ENCODE results near the gene EMC6.

EMC6 gene

DNA sequence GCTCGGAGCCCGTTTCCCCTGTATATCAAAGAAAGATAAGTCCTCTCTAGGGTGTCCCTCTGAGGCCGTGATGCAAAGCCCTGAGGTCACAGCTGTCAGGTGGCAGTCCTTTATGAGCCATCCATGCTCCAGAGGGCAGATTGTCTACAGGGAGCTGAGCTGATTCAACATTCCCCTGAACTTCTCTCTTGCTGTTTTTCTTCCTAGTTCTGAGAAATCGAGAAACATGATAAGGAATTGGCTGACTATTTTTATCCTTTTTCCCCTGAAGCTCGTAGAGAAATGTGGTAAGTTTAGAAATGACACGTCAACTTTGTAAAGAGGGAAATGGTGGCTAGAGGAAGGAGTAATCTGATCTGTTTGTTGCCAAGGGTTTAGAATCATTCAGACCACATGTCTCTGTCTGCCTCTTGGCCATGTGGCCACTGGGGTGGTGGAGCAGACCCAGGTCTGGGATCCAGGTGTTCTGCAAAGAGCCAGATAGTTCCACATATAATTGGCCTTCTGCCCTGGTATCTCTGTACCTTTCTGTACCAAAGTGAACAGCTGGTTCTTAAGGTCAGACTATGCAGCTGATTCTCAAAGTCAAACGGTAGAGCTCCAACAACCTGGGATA is 28.5 kb upstream of the EMC6 start:
- no peak for DNase-seq (ENCODE audit: extremely low spot score)
- no peak for TF ChIP-seq TARDBP (IDR thresholded peaks at IDR 0.05)
- no peak for TF ChIP-seq NFRKB (IDR thresholded peaks at IDR 0.05)
- TF ChIP-seq SP1 (IDR thresholded peaks at IDR 0.05) = no peak
- no peak for TF ChIP-seq FOXA1 (IDR thresholded peaks at IDR 0.05)
- TF ChIP-seq BHLHE40 (IDR thresholded peaks at IDR 0.05; ENCODE audit: borderline replicate concordance) = no peak
- TF ChIP-seq ZNF384 (IDR thresholded peaks at IDR 0.05) = no peak
- no peak for TF ChIP-seq FOXK2 (IDR thresholded peaks at IDR 0.05)
- no peak for TF ChIP-seq HDGF (IDR thresholded peaks at IDR 0.05; ENCODE audit: borderline replicate concordance)
- no peak for TF ChIP-seq L3MBTL2 (conservative IDR thresholded peaks at IDR 0.05)
- TF ChIP-seq, protein P1, sequence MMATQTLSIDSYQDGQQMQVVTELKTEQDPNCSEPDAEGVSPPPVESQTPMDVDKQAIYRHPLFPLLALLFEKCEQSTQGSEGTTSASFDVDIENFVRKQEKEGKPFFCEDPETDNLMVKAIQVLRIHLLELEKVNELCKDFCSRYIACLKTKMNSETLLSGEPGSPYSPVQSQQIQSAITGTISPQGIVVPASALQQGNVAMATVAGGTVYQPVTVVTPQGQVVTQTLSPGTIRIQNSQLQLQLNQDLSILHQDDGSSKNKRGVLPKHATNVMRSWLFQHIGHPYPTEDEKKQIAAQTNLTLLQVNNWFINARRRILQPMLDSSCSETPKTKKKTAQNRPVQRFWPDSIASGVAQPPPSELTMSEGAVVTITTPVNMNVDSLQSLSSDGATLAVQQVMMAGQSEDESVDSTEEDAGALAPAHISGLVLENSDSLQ (IDR thresholded peaks at IDR 0.05) = no peak
- no peak for TF ChIP-seq LEF1 (IDR thresholded peaks at IDR 0.05; ENCODE audit: borderline replicate concordance)
- TF ChIP-seq ELF4 (IDR thresholded peaks at IDR 0.05) = no peak
- no peak for TF ChIP-seq SUZ12 (IDR thresholded peaks at IDR 0.05)
- TF ChIP-seq CTBP1 (IDR thresholded peaks at IDR 0.05; ENCODE audit: borderline replicate concordance) = no peak
- TF ChIP-seq FOXM1 (IDR thresholded peaks at IDR 0.05; ENCODE audit: borderline replicate concordance) = no peak
- TF ChIP-seq ARNT (IDR thresholded peaks at IDR 0.05) = no peak

DNA sequence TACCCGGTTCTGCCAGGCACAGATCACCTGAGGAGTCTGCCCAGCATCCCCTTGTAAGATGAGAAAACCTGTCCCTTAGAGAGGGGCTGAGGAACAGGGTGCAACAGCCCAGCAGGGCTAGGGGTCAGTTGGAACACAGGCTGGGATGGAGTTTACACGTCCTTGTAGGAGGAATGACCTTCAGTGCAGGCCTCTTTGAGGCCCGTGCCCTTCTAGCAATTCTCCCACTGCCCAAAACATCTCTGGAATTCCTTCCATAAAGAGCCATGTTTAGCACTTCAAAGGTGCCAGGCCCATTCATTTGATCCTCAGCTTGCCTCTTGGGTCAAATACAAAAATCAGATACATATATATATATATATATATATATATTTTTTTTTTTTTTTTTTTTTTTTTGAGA is 27.6 kb upstream of the EMC6 start:
- TF ChIP-seq ARNT (IDR thresholded peaks at IDR 0.05) (no peak), CTBP1 (IDR thresholded peaks at IDR 0.05; ENCODE audit: borderline replicate concordance) (no peak), FOXK2 (IDR thresholded peaks at IDR 0.05) (no peak), SP1 (IDR thresholded peaks at IDR 0.05) (no peak), ELF4 (IDR thresholded peaks at IDR 0.05) (no peak), BHLHE40 (IDR thresholded peaks at IDR 0.05; ENCODE audit: borderline replicate concordance) (no peak)
- TF ChIP-seq, protein P1 (IDR thresholded peaks at IDR 0.05) = no peak
- no peak for DNase-seq (ENCODE audit: extremely low spot score)
- ChIA-PET POLR2A (no interaction called here), CTCF (no interaction called here)

More for the DNA sequence above, 28.5 kb upstream of the EMC6 start:
- ChIA-PET POLR2A (no interaction called here), CTCF (no interaction called here)

DNA sequence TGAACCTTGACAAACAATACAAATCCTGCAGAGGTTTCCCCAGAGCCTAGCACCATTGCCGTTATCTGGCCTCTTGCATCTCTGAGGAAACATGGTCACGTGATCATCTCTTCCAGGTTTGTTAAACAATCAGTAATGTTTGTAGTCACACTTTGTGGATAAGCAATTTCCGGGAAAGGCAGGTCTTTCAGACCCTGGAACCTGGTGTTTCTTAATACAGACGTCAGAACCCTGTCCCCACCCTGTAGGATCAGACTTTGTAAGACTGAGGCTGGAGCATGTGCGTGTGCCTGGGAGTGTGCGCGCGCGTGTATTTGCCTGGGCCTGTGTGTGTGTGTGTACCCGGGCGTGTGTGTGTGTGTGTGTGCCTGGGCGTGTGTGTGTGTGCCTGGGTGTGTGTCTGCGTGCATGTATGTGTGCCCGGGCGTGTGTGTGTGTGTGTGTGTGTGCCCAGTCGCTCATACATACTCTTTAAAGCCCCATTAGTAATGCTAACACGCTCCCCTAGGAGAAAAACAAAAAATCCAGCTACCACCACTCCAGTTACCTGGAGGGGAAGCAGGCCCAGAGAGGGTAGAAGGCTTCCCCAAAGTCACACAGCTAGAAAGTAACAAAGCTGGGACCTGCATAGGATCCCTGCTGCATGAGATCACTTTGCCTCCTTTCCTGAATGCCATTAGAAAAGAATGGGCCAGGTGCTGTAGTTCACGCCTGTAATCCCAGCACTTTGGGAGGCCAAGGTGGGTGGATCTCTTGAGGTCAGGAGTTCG is 26.7 kb upstream of the EMC6 start:
- CTCF ChIA-PET = no interaction called here
- no peak for TF ChIP-seq ELF4 (IDR thresholded peaks at IDR 0.05)
- no peak for TF ChIP-seq LEF1 (IDR thresholded peaks at IDR 0.05; ENCODE audit: borderline replicate concordance)
- no peak for TF ChIP-seq FOXM1 (IDR thresholded peaks at IDR 0.05; ENCODE audit: borderline replicate concordance)
- TF ChIP-seq BHLHE40 (IDR thresholded peaks at IDR 0.05; ENCODE audit: borderline replicate concordance) = no peak
- TF ChIP-seq ARNT (IDR thresholded peaks at IDR 0.05) = no peak
- no peak for TF ChIP-seq CTBP1 (IDR thresholded peaks at IDR 0.05; ENCODE audit: borderline replicate concordance)
- TF ChIP-seq L3MBTL2 (conservative IDR thresholded peaks at IDR 0.05) = no peak
- no peak for TF ChIP-seq TARDBP (IDR thresholded peaks at IDR 0.05)
- DNase-seq (ENCODE audit: extremely low spot score) = no peak
- POLR2A ChIA-PET = no interaction called here

DNA sequence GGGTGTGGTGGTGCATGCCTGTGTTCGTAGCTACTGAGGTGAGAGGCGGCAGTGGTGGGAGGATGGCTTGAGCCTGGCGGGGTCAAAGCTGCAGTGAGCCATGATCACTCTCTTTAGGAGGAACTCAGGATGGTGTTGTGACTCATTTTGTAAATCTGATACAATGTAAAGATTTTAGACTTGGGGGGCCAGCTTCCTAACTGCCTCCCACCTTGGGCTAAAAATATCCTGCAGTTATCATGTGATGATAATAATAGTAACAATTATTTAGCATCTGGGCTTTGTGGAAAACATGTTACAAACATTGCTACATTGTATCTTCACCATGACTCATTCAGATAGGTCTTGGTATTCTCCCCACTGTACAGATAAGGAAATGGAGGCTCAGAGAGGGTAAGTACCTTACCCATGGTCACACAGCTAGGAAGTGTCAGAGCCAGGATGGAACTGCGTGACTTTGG is 24.7 kb upstream of the EMC6 start:
- no peak for TF ChIP-seq LEF1 (IDR thresholded peaks at IDR 0.05; ENCODE audit: borderline replicate concordance)
- TF ChIP-seq TARDBP (IDR thresholded peaks at IDR 0.05) = no peak
- TF ChIP-seq ARNT (IDR thresholded peaks at IDR 0.05) = no peak
- TF ChIP-seq ELF4 (IDR thresholded peaks at IDR 0.05) = no peak
- TF ChIP-seq FOXA1 (IDR thresholded peaks at IDR 0.05) = no peak
- no peak for TF ChIP-seq BHLHE40 (IDR thresholded peaks at IDR 0.05; ENCODE audit: borderline replicate concordance)
- no peak for TF ChIP-seq ZNF384 (IDR thresholded peaks at IDR 0.05)
- no peak for TF ChIP-seq CTBP1 (IDR thresholded peaks at IDR 0.05; ENCODE audit: borderline replicate concordance)
- no peak for TF ChIP-seq FOXM1 (IDR thresholded peaks at IDR 0.05; ENCODE audit: borderline replicate concordance)
- TF ChIP-seq L3MBTL2 (conservative IDR thresholded peaks at IDR 0.05) = no peak
- no peak for TF ChIP-seq FOXK2 (IDR thresholded peaks at IDR 0.05)
- no peak for TF ChIP-seq NFRKB (IDR thresholded peaks at IDR 0.05)
- TF ChIP-seq, protein P1 (IDR thresholded peaks at IDR 0.05) = no peak
- TF ChIP-seq HDGF (IDR thresholded peaks at IDR 0.05; ENCODE audit: borderline replicate concordance) = no peak
- no peak for TF ChIP-seq SUZ12 (IDR thresholded peaks at IDR 0.05)
- no peak for TF ChIP-seq SP1 (IDR thresholded peaks at IDR 0.05)
- CTCF ChIA-PET = interaction anchor here (0.7 kb wide), 1 partner anchor 596 kb away, joined by 3 read pairs; no protein-coding TSS in a partner anchor
- POLR2A ChIA-PET = no interaction called here
- DNase-seq (ENCODE audit: extremely low spot score) = no peak

DNA sequence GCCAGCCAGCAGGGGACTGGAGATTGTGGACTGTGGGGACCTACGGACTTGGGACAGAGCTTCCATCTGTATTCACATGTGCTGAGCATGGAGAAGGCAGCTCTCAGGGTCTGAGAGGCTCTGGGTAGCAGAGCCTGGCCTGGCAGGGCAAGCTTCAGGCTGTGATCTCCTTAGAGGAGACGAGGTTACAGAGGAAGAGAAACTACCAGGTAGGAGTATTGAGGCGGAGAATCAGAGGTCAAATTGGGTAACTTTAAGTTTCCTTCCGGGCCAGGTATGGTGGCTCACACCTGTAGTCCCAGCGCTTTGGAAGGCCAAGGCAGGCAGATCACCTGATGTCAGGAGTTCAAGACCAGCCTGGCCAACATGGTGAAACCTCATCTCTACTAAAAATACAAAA is 23.3 kb upstream of the EMC6 start:
- TF ChIP-seq L3MBTL2 (conservative IDR thresholded peaks at IDR 0.05) (no peak), FOXM1 (IDR thresholded peaks at IDR 0.05; ENCODE audit: borderline replicate concordance) (no peak), CTBP1 (IDR thresholded peaks at IDR 0.05; ENCODE audit: borderline replicate concordance) (no peak), LEF1 (IDR thresholded peaks at IDR 0.05; ENCODE audit: borderline replicate concordance) (no peak), TARDBP (IDR thresholded peaks at IDR 0.05) (no peak)
- ChIA-PET CTCF (no interaction called here), POLR2A (no interaction called here)
- DNase-seq (ENCODE audit: extremely low spot score) = no peak

DNA sequence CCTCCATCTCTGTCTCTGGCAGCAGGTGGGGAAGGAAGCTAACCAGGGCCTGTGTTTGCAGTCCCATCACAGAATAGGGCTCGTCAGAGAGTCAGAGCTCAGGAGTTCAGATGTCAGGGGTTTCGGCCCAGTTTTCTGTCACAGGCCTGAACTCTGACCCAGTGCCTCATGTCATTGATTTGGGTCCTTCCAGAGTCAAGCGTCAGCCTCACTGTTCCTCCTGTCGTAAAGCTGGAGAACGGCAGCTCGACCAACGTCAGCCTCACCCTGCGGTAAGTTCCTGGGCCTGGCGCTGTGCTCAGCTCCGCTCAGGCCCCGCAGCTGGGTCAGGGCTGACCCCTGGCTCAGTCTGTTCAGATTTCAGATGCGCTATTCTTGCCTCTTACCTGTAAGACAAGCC is 21.4 kb upstream of the EMC6 start:
- DNase-seq (ENCODE audit: extremely low spot score) = no peak
- TF ChIP-seq, protein P1 (IDR thresholded peaks at IDR 0.05) = no peak
- TF ChIP-seq ZNF384 (IDR thresholded peaks at IDR 0.05) = no peak
- no peak for TF ChIP-seq LEF1 (IDR thresholded peaks at IDR 0.05; ENCODE audit: borderline replicate concordance)
- TF ChIP-seq HDGF (IDR thresholded peaks at IDR 0.05; ENCODE audit: borderline replicate concordance) = no peak
- TF ChIP-seq BHLHE40 (IDR thresholded peaks at IDR 0.05; ENCODE audit: borderline replicate concordance) = no peak
- POLR2A ChIA-PET = no interaction called here
- CTCF ChIA-PET = interaction anchor here (1.1 to 1.3 kb wide), 2 partner anchors 11 to 45 kb away, joined by 3 to 4 read pairs; partner anchors contain the start of genes CTNS and SHPK
